Mesenchymal stem cell (in vitro differentiated cells and primary cell): ENCODE results near the gene ZC3H14.

Experiments
- DNase-seq: peaks from one replicate; pipeline ENCODE4 v3.0.0-alpha.2; 2013
- H2AFZ ChIP-seq: one replicate; pipeline ENCODE4 v1.6.1; 2013; ENCODE audit warnings: low read depth, mild to moderate bottlenecking, control low read depth, inconsistent platforms, low read length, moderate library complexity
- H2AK5ac ChIP-seq: 2 replicates; pipeline ENCODE4 v1.6.1; 2013; ENCODE audit warnings: low read length, moderate library complexity, mild to moderate bottlenecking, inconsistent platforms; ENCODE audit not compliant: severe bottlenecking
- H2BK120ac ChIP-seq: one replicate; pipeline ENCODE4 v1.6.1; 2013; ENCODE audit warnings: low read depth, mild to moderate bottlenecking, inconsistent platforms, low read length, moderate library complexity
- H2BK12ac ChIP-seq, 2 experiments: one replicate each; pipeline ENCODE4 v1.6.1; 2013; ENCODE audit warnings: inconsistent platforms in 2 of 2, low read length in 2 of 2, mild to moderate bottlenecking in 2 of 2, moderate library complexity in 2 of 2, control low read depth in 1 of 2
- H2BK15ac ChIP-seq: one replicate; pipeline ENCODE4 v1.6.1; 2013; ENCODE audit warnings: mild to moderate bottlenecking, low read depth, inconsistent platforms; ENCODE audit not compliant: poor library complexity, severe bottlenecking
- H2BK5ac ChIP-seq: 2 replicates; pipeline ENCODE4 v1.6.1; 2013; ENCODE audit warnings: low read depth, mild to moderate bottlenecking, low read length, control low read depth, inconsistent platforms; ENCODE audit not compliant: poor library complexity, severe bottlenecking
- H3K14ac ChIP-seq, 2 experiments: one replicate each; pipeline ENCODE4 v1.6.1; 2013; ENCODE audit warnings: inconsistent platforms in 2 of 2, low read length in 2 of 2, control low read depth in 1 of 2, mild to moderate bottlenecking in 1 of 2, moderate library complexity in 1 of 2
- H3K18ac ChIP-seq, 2 experiments: one replicate each; pipeline ENCODE4 v1.6.1; 2013; ENCODE audit warnings: inconsistent platforms in 2 of 2, low read length in 2 of 2, control low read depth in 1 of 2, low read depth in 1 of 2, mild to moderate bottlenecking in 1 of 2
- H3K23ac ChIP-seq, 2 experiments: one replicate each; pipeline ENCODE4 v1.6.1; 2013; ENCODE audit warnings: inconsistent platforms in 2 of 2, low read length in 2 of 2, mild to moderate bottlenecking in 2 of 2, moderate library complexity in 2 of 2, control low read depth in 1 of 2
- H3K27ac ChIP-seq: 2 replicates; pipeline ENCODE4 v1.5.1; 2013; ENCODE audit warnings: mild to moderate bottlenecking, moderate library complexity, low read length, control low read depth, inconsistent platforms; ENCODE audit not compliant: poor library complexity, severe bottlenecking
- H3K27me3 ChIP-seq, 2 experiments: 2 replicates each; pipeline versions ENCODE4 v1.6.1 to v1.7.0; 2013; ENCODE audit warnings: low read length in 2 of 2, mild to moderate bottlenecking in 2 of 2, moderate library complexity in 2 of 2, control low read depth in 1 of 2, inconsistent platforms in 1 of 2; ENCODE audit not compliant: control insufficient read depth in 1 of 2, insufficient read depth in 1 of 2
- H3K36me3 ChIP-seq, 2 experiments: 2 replicates each; pipeline versions ENCODE4 v1.6.1 to v1.7.0; 2013; ENCODE audit warnings: low read length in 2 of 2, control low read depth in 1 of 2, inconsistent platforms in 1 of 2, low read depth in 1 of 2, mild to moderate bottlenecking in 1 of 2; ENCODE audit not compliant: insufficient read depth in 2 of 2, control insufficient read depth in 1 of 2
- H3K4ac ChIP-seq, 2 experiments: one replicate each; pipeline ENCODE4 v1.6.1; 2013; ENCODE audit warnings: inconsistent platforms in 2 of 2, low read length in 2 of 2, mild to moderate bottlenecking in 2 of 2, moderate library complexity in 2 of 2, control low read depth in 1 of 2, low read depth in 1 of 2
- H3K4me1 ChIP-seq: 2 replicates; pipeline ENCODE4 v1.6.1; 2013; ENCODE audit warnings: low read depth, low read length, control low read depth; ENCODE audit not compliant: control insufficient read depth, insufficient read depth
- H3K4me2 ChIP-seq: 2 replicates; pipeline ENCODE4 v1.6.1; 2013; ENCODE audit warnings: low read length, mild to moderate bottlenecking, inconsistent platforms; ENCODE audit not compliant: poor library complexity, severe bottlenecking
- H3K4me3 ChIP-seq, 2 experiments: 2 replicates each; pipeline versions ENCODE4 v1.5.1 to v1.7.0; 2013; ENCODE audit warnings: low read length in 2 of 2, mild to moderate bottlenecking in 2 of 2, control low read depth in 1 of 2, low read depth in 1 of 2; ENCODE audit not compliant: insufficient read depth in 1 of 2
- H3K79me1 ChIP-seq: replicated peaks from 2 replicates; pipeline ENCODE4 v1.6.1; 2013; ENCODE audit warnings: mild to moderate bottlenecking, control low read depth, low read length, inconsistent platforms; ENCODE audit not compliant: poor library complexity, severe bottlenecking
- H3K9ac ChIP-seq: 2 replicates; pipeline ENCODE4 v1.7.0; 2013; ENCODE audit warnings: mild to moderate bottlenecking, low read length, moderate library complexity
- H3K9me3 ChIP-seq: 2 replicates; pipeline ENCODE4 v1.7.0; 2013; ENCODE audit warnings: mild to moderate bottlenecking, low read length; ENCODE audit not compliant: control insufficient read depth
- H4K8ac ChIP-seq: one replicate; pipeline ENCODE4 v1.6.1; 2013; ENCODE audit warnings: inconsistent platforms, mild to moderate bottlenecking, low read length, moderate library complexity
- H4K91ac ChIP-seq: one replicate; pipeline ENCODE4 v1.6.1; 2013; ENCODE audit warnings: mild to moderate bottlenecking, low read length, inconsistent platforms
- WGBS: methylation state at CpG from one replicate; pipeline ENCODE4 v1.1.7; 2013; ENCODE audit warnings: mixed read lengths; 5-methylcytosine and 5-hydroxymethylcytosine counted together

ZC3H14 gene

DNA sequence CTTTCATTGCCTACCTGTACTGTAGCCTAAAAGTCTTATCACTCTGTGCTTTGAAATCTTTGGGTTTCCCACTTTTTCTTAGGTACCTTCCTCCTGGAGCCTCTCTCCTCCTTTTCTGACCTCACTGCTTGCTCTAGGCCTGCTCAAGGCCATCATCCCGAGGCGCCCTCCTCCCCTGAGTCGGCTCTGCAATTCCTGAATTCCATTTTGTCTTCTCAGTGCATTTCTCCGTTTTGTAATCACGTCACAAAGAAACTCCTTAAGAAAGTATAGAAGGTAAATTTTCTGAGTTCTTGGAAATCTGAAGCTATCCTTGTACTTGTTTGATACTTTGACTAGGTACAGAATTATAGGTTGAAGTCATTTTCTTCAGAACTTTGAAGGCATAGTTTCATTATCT lies 25.2 kb downstream of the ZC3H14 start:
- no peak overlapping the region for H4K8ac ChIP-seq
- no peak overlapping the region for H2AFZ ChIP-seq
- H3K9me3 ChIP-seq: no peaks in the 10 kb centered on the region
- H3K79me1 ChIP-seq: peaks cover 10% of the 10 kb centered on the region
- H3K36me3 ChIP-seq: peaks cover 16 to 88% of the 10 kb centered on the region in 2 experiments
- H3K4ac ChIP-seq: no peak overlapping the region
- no peak overlapping the region for H2BK5ac ChIP-seq
- no peaks in the 10 kb centered on the region for H3K27me3 ChIP-seq
- no peak overlapping the region for H3K4me3 ChIP-seq
- H2BK15ac ChIP-seq: no peak overlapping the region
- peaks cover 3% of the 10 kb centered on the region for H3K4me1 ChIP-seq
- H3K27ac ChIP-seq: no peak overlapping the region
- 97% methylated on average over 5 of the region's 5 CpGs for WGBS
- no peak overlapping the region for H3K18ac ChIP-seq
- no peak overlapping the region for H3K14ac ChIP-seq
- no peak overlapping the region for H2AK5ac ChIP-seq
- H3K4me2 ChIP-seq: no peak overlapping the region
- no peak overlapping the region for H3K9ac ChIP-seq
- H3K23ac ChIP-seq: no peak overlapping the region
- no peak overlapping the region for H2BK120ac ChIP-seq
- H2BK12ac ChIP-seq: no peak overlapping the region
- no peak for DNase-seq
- H4K91ac ChIP-seq: no peak overlapping the region

DNA sequence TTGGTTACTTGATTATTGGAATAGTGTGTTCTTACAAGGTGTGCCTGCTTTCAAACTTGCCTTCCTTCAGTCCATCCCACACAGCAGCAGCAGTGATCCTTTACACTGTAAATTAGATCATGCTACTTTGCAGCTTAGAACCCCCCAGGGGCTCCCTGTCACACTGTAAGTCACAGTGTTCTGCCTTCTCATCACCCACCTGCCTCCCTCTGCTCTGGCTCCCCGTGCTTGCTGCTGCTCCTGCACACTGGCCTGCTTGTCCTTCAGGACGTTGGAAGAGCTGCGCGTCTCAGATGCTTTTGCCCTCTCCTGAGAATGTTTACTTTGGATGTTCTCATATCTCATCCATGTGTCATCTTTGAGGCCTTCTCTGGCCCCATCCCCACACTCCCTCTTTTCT lies 27.3 kb downstream of the ZC3H14 start:
- no peak overlapping the region for H3K4me2 ChIP-seq
- no peak overlapping the region for H2BK5ac ChIP-seq
- no peak overlapping the region for H3K4ac ChIP-seq
- H3K9ac ChIP-seq: no peak overlapping the region
- H2AK5ac ChIP-seq: no peak overlapping the region
- H3K14ac ChIP-seq: no peak overlapping the region
- WGBS: 11% methylated on average over 4 of the region's 4 CpGs
- H3K23ac ChIP-seq: no peak overlapping the region
- H2AFZ ChIP-seq: no peak overlapping the region
- peaks cover 3% of the 10 kb centered on the region for H3K4me1 ChIP-seq
- peaks cover 14 to 88% of the 10 kb centered on the region in 2 experiments for H3K36me3 ChIP-seq
- H3K4me3 ChIP-seq: no peak overlapping the region
- peak; percentile 51 for DNase-seq
- no peaks in the 10 kb centered on the region for H3K27me3 ChIP-seq
- H3K18ac ChIP-seq: no peak overlapping the region
- H2BK120ac ChIP-seq: no peak overlapping the region
- no peak overlapping the region for H4K8ac ChIP-seq
- no peak overlapping the region for H2BK15ac ChIP-seq
- H3K9me3 ChIP-seq: no peaks in the 10 kb centered on the region
- no peak overlapping the region for H3K27ac ChIP-seq
- peaks cover 10% of the 10 kb centered on the region for H3K79me1 ChIP-seq
- H4K91ac ChIP-seq: no peak overlapping the region
- no peak overlapping the region for H2BK12ac ChIP-seq

DNA sequence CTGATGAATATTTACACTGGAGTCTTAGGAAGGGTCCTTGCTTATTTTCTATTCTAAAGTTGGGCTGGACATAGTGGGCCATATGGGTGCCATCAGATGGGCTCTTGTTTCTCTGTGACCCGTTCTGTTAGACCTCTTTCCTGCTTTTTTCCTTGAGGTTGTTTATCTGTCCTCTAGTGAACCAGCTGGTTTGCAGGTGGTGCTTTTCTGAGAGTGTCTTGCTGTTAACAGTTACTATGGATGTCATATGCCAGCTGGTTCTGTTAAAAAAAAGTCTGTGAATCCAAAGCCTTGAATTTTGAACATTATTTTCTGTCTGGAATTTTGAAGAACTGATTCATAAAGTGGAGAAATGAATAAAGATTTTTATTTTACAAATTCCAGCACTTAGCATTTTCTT lies 29.2 kb downstream of the ZC3H14 start:
- H3K27me3 ChIP-seq: no peaks in the 10 kb centered on the region
- no peak overlapping the region for H2AK5ac ChIP-seq
- DNase-seq: no peak
- no peak overlapping the region for H4K91ac ChIP-seq
- no peak overlapping the region for H3K9ac ChIP-seq
- H3K79me1 ChIP-seq: peaks cover 17% of the 10 kb centered on the region
- peaks cover 10 to 88% of the 10 kb centered on the region in 2 experiments for H3K36me3 ChIP-seq
- no peak overlapping the region for H2BK5ac ChIP-seq
- 89% methylated on average over 1 of the region's 1 CpG for WGBS
- H4K8ac ChIP-seq: no peak overlapping the region
- no peak overlapping the region for H2AFZ ChIP-seq
- no peak overlapping the region for H2BK120ac ChIP-seq
- H2BK15ac ChIP-seq: no peak overlapping the region
- H3K4ac ChIP-seq: no peak overlapping the region
- no peak overlapping the region for H3K27ac ChIP-seq
- no peak overlapping the region for H3K4me2 ChIP-seq
- H3K14ac ChIP-seq: no peak overlapping the region
- H3K23ac ChIP-seq: no peak overlapping the region
- H3K4me3 ChIP-seq: no peak overlapping the region
- no peak overlapping the region for H3K18ac ChIP-seq
- H3K9me3 ChIP-seq: no peaks in the 10 kb centered on the region
- H2BK12ac ChIP-seq: no peak overlapping the region
- peaks cover 4% of the 10 kb centered on the region for H3K4me1 ChIP-seq

DNA sequence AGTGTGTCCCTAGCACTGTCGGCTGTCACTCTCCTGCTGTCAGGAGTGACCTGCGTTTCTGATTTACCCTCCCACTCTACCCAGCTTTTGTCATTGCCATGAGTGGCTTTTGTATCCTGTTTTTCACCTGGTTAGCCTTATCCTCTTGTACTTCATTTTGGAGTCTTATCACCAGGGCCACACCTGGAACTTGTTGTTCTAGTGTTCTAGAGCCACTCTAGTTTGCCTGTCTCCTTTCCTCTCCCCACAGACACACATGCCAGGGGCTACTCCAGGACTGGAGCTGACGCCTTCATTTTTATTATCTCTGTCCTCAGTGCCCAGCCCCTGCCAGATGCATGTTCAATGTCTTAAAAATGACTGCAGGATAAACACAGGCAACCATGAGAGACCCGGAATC lies 34.2 kb downstream of the ZC3H14 start:
- Histone ChIP-seq H3K27me3 (no peaks in the 10 kb centered on the region), H3K18ac (no peak overlapping the region), H4K91ac (no peak overlapping the region), H3K23ac (no peak overlapping the region), H3K79me1 (peaks cover 26% of the 10 kb centered on the region), H2AFZ (no peak overlapping the region), H3K9ac (no peak overlapping the region), H3K4me2 (no peak overlapping the region), H4K8ac (no peak overlapping the region), H3K4me1 (peaks cover 1% of the 10 kb centered on the region), H3K4me3 (no peak overlapping the region), H2BK120ac (no peak overlapping the region), H2BK15ac (no peak overlapping the region), H3K14ac (no peak overlapping the region), H3K36me3 (peaks cover 30 to 92% of the 10 kb centered on the region in 2 experiments), H2BK5ac (no peak overlapping the region), H2AK5ac (no peak overlapping the region), H3K27ac (no peak overlapping the region), H3K9me3 (no peaks in the 10 kb centered on the region), H3K4ac (no peak overlapping the region), H2BK12ac (no peak overlapping the region)
- no peak for DNase-seq
- WGBS: 91% methylated on average over 4 of the region's 4 CpGs
